WTC11 (cell line): ENCODE measurements around the gene HSF5. TPM values are rescaled to one million over a fixed set of nuclear protein-coding genes. Genes with fewer than 3 reads are reported as not detected.

ENCODE experiments used
- ATAC-seq: fragments of 200-7000 bp; cut with Tn5 transposase; 2 replicates; pipeline ENCODE4 v1.10.0; 2021; ENCODE audit warnings: mild to moderate bottlenecking, moderate library complexity
- CTCF ChIA-PET: fragments of 300-600 bp; sonication (Branson Sonifier 250); formaldehyde crosslinking; loops from one replicate; lab custom pipeline; 2021; ENCODE audit warnings: antibody characterized with exemption; lab: Charles Lee
- POLR2A ChIA-PET: fragments of 350-600 bp; sonication (Branson Sonifier 250); formaldehyde crosslinking; loops from one replicate; lab custom pipeline; 2021; ENCODE audit warnings: antibody characterized with exemption; lab: Charles Lee
- DNase-seq: peaks from one replicate; pipeline ENCODE4 v3.0.0; 2021; ENCODE audit warnings: low spot score
- H3K27ac Mint-ChIP-seq: 2 replicates; pipeline ENCODE4 v1.8.0; 2021; ENCODE audit warnings: mixed read lengths
- H3K27me3 Mint-ChIP-seq: 2 replicates; pipeline ENCODE4 v1.8.0; 2021; ENCODE audit warnings: low read depth, mild to moderate bottlenecking, moderate library complexity, mixed read lengths
- H3K36me3 Mint-ChIP-seq: 2 replicates; pipeline ENCODE4 v1.8.0; 2021; ENCODE audit warnings: mixed read lengths
- H3K4me1 Mint-ChIP-seq: 2 replicates; pipeline ENCODE4 v1.8.0; 2022; ENCODE audit warnings: mixed read lengths
- H3K4me3 Mint-ChIP-seq: 2 replicates; pipeline ENCODE4 v1.8.0; 2021; ENCODE audit warnings: mild to moderate bottlenecking, moderate library complexity, mixed read lengths
- H3K9me3 Mint-ChIP-seq: 2 replicates; pipeline ENCODE4 v1.8.0; 2021; ENCODE audit warnings: mixed read lengths
- AR ChIP-seq: fragments of 250-450 bp; sonication (Bioruptor Pico); IDR thresholded peaks from 2 replicates; pipeline ENCODE4 v1.9.0; 2021; ENCODE audit warnings: mild to moderate bottlenecking
- CTCF ChIP-seq: fragments of 200-600 bp; IDR thresholded peaks from 2 replicates; pipeline ENCODE4 v1.8.0; 2022; ENCODE audit warnings: antibody characterized with exemption
- ETV6 ChIP-seq: sonication (generic); formaldehyde crosslinking; IDR thresholded peaks from 2 replicates; pipeline ENCODE4 v1.8.1; 2022; ENCODE audit warnings: mild to moderate bottlenecking, missing genetic modification reagents
- NFE2L1 ChIP-seq: sonication (generic); formaldehyde crosslinking; IDR thresholded peaks from 2 replicates; pipeline ENCODE4 v1.8.1; 2023; ENCODE audit warnings: missing genetic modification reagents
- NR3C1 ChIP-seq: sonication (generic); formaldehyde crosslinking; conservative IDR thresholded peaks from 2 replicates; pipeline ENCODE4 v1.8.1; 2023; ENCODE audit warnings: low read depth, mild to moderate bottlenecking, missing genetic modification reagents
- PREB ChIP-seq: sonication (generic); formaldehyde crosslinking; IDR thresholded peaks from 2 replicates; pipeline ENCODE4 v1.8.1; 2022; ENCODE audit warnings: mild to moderate bottlenecking, missing genetic modification reagents, moderate library complexity, borderline replicate concordance
- SMAD3 ChIP-seq: sonication (generic); formaldehyde crosslinking; IDR thresholded peaks from 2 replicates; pipeline ENCODE4 v1.8.0; 2022; ENCODE audit warnings: missing genetic modification reagents, mild to moderate bottlenecking, borderline replicate concordance
- STAT6 ChIP-seq: sonication (generic); formaldehyde crosslinking; conservative IDR thresholded peaks from 2 replicates; pipeline ENCODE4 v1.8.1; 2023; ENCODE audit warnings: mild to moderate bottlenecking, low read depth, missing genetic modification reagents, moderate library complexity
- TEAD4 ChIP-seq: sonication (generic); formaldehyde crosslinking; IDR thresholded peaks from 2 replicates; pipeline ENCODE4 v1.8.0; 2022; ENCODE audit warnings: mild to moderate bottlenecking, missing genetic modification reagents
- ZNF121 ChIP-seq: sonication (generic); formaldehyde crosslinking; IDR thresholded peaks from 2 replicates; pipeline ENCODE4 v1.8.0; 2023; ENCODE audit warnings: missing genetic modification reagents
- ZSCAN18 ChIP-seq: fragments of 250-450 bp; sonication (Bioruptor Pico); IDR thresholded peaks from 2 replicates; pipeline ENCODE4 v2.1.2; 2022; ENCODE audit warnings: mild to moderate bottlenecking, moderate library complexity
- total RNA-seq: library from RNA; stranded (reverse); gene quantifications from 3 replicates; pipeline ENCODE4 v1.2.3, GENCODE V29; 2021
- TF ChIP-seq, protein P1 (sequence below): sonication (generic); formaldehyde crosslinking; IDR thresholded peaks from 2 replicates; pipeline ENCODE4 v1.8.0; 2023; ENCODE audit warnings: mild to moderate bottlenecking, missing genetic modification reagents
- TF ChIP-seq, protein P2 (sequence below): sonication (generic); formaldehyde crosslinking; IDR thresholded peaks from 2 replicates; pipeline ENCODE4 v1.8.1; 2022; ENCODE audit warnings: missing genetic modification reagents, borderline replicate concordance
- TF ChIP-seq, protein P3 (sequence below): sonication (generic); formaldehyde crosslinking; IDR thresholded peaks from 2 replicates; pipeline ENCODE4 v1.8.0; 2022; ENCODE audit warnings: missing genetic modification reagents

Gene HSF5
- total RNA-seq, 1 experiment from 2014 or later, result 0.09 TPM

- Mint-ChIP-seq H3K4me1 (peaks cover 46% of the 10 kb centered on the region), H3K27ac (no peak overlapping the region), H3K27me3 (peaks cover 97% of the 10 kb centered on the region), H3K9me3 (no peaks in the 10 kb centered on the region), H3K36me3 (no peaks in the 10 kb centered on the region), H3K4me3 (no peak overlapping the region)
- TF ChIP-seq TEAD4 (CRISPR knock-in tag), result no peak
- TF ChIP-seq STAT6, result no peak
- no peak for TF ChIP-seq ETV6 (CRISPR knock-in tag)
- DNase-seq, result no peak
- no peak for ATAC-seq
- ChIA-PET CTCF (interaction anchor here (0.7 kb wide), 1 partner anchor 17 kb away, joined by 3 read pairs; the partner anchor contains the start of gene RNF43), POLR2A (no interaction called here)
Measured at GRCh38 chr17:58399974-58400373, 88.2 kb downstream of the HSF5 start.

- ChIA-PET POLR2A (interaction anchor here (1.0 kb wide), 1 partner anchor 10 kb away, joined by 3 read pairs; no protein-coding TSS in a partner anchor), CTCF (no interaction called here)
- 0 out of 2 replicates have a peak overlapping the region, but pooled peaks have one; percentile 26 for H3K4me3 Mint-ChIP-seq
- H3K27me3 Mint-ChIP-seq, result peaks cover 98% of the 10 kb centered on the region
- H3K9me3 Mint-ChIP-seq, result no peaks in the 10 kb centered on the region
- H3K27ac Mint-ChIP-seq, result no peak overlapping the region
- H3K36me3 Mint-ChIP-seq, result no peaks in the 10 kb centered on the region
- DNase-seq (no peak), ATAC-seq (no peak)
- peaks cover 48% of the 10 kb centered on the region for H3K4me1 Mint-ChIP-seq
- TF ChIP-seq ZSCAN18 (CRISPR knock-in tag) (no peak), CTCF (no peak), ZNF121 (CRISPR knock-in tag) (no peak), SMAD3 (no peak), AR (CRISPR knock-in tag) (no peak), NR3C1 (CRISPR knock-in tag) (no peak), PREB (CRISPR knock-in tag) (no peak), NFE2L1 (CRISPR knock-in tag) (no peak)
- TF ChIP-seq, protein P1, sequence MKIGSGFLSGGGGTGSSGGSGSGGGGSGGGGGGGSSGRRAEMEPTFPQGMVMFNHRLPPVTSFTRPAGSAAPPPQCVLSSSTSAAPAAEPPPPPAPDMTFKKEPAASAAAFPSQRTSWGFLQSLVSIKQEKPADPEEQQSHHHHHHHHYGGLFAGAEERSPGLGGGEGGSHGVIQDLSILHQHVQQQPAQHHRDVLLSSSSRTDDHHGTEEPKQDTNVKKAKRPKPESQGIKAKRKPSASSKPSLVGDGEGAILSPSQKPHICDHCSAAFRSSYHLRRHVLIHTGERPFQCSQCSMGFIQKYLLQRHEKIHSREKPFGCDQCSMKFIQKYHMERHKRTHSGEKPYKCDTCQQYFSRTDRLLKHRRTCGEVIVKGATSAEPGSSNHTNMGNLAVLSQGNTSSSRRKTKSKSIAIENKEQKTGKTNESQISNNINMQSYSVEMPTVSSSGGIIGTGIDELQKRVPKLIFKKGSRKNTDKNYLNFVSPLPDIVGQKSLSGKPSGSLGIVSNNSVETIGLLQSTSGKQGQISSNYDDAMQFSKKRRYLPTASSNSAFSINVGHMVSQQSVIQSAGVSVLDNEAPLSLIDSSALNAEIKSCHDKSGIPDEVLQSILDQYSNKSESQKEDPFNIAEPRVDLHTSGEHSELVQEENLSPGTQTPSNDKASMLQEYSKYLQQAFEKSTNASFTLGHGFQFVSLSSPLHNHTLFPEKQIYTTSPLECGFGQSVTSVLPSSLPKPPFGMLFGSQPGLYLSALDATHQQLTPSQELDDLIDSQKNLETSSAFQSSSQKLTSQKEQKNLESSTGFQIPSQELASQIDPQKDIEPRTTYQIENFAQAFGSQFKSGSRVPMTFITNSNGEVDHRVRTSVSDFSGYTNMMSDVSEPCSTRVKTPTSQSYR (CRISPR knock-in tag), result no peak
- TF ChIP-seq, protein P2, sequence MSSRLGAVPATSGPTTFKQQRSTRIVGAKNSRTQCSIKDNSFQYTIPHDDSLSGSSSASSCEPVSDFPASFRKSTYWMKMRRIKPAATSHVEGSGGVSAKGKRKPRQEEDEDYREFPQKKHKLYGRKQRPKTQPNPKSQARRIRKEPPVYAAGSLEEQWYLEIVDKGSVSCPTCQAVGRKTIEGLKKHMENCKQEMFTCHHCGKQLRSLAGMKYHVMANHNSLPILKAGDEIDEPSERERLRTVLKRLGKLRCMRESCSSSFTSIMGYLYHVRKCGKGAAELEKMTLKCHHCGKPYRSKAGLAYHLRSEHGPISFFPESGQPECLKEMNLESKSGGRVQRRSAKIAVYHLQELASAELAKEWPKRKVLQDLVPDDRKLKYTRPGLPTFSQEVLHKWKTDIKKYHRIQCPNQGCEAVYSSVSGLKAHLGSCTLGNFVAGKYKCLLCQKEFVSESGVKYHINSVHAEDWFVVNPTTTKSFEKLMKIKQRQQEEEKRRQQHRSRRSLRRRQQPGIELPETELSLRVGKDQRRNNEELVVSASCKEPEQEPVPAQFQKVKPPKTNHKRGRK (CRISPR knock-in tag), result no peak
- TF ChIP-seq, protein P3, sequence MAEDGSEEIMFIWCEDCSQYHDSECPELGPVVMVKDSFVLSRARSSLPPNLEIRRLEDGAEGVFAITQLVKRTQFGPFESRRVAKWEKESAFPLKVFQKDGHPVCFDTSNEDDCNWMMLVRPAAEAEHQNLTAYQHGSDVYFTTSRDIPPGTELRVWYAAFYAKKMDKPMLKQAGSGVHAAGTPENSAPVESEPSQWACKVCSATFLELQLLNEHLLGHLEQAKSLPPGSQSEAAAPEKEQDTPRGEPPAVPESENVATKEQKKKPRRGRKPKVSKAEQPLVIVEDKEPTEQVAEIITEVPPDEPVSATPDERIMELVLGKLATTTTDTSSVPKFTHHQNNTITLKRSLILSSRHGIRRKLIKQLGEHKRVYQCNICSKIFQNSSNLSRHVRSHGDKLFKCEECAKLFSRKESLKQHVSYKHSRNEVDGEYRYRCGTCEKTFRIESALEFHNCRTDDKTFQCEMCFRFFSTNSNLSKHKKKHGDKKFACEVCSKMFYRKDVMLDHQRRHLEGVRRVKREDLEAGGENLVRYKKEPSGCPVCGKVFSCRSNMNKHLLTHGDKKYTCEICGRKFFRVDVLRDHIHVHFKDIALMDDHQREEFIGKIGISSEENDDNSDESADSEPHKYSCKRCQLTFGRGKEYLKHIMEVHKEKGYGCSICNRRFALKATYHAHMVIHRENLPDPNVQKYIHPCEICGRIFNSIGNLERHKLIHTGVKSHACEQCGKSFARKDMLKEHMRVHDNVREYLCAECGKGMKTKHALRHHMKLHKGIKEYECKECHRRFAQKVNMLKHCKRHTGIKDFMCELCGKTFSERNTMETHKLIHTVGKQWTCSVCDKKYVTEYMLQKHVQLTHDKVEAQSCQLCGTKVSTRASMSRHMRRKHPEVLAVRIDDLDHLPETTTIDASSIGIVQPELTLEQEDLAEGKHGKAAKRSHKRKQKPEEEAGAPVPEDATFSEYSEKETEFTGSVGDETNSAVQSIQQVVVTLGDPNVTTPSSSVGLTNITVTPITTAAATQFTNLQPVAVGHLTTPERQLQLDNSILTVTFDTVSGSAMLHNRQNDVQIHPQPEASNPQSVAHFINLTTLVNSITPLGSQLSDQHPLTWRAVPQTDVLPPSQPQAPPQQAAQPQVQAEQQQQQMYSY (CRISPR knock-in tag), result no peak
Measured at GRCh38 chr17:58398574-58399266, 89.5 kb downstream of the HSF5 start.
